Gastroesophageal sphincter (tissue), 4 donors: ENCODE measurements around the gene CELA2B. TPM values are rescaled to one million over a fixed set of nuclear protein-coding genes. Genes with fewer than 3 reads are reported as not detected.
"Not testable (repeated sequence)": the region's sequence is repeated elsewhere in the genome, so short reads cannot be mapped to it uniquely, and the experiment has no call there.

ENCODE experiments used
- ATAC-seq: fragments of 150-250 bp; one replicate; pipeline ENCODE4 v1.9.1; 2016; ENCODE audit warnings: mild to moderate bottlenecking, moderate library complexity
- H3K27ac ChIP-seq, 4 donors: fragments of 200-600 bp; sonication (generic) in 3 of 4; 1 replicate in 3 of 4; 2 replicates in 1 of 4; pipeline ENCODE4 v1.5.1; 2016 to 2019
- H3K27me3 ChIP-seq: fragments of 200-600 bp; sonication (generic); one replicate; pipeline ENCODE4 v1.5.1; 2019
- H3K36me3 ChIP-seq, 2 donors: fragments of 200-600 bp; sonication (generic); one replicate each; pipeline ENCODE4 v1.5.1; 2019; ENCODE audit warnings: control low read depth in 1 of 2
- H3K4me1 ChIP-seq, 3 donors: fragments of 200-600 bp; sonication (generic); 1 replicate in 2 of 3; 2 replicates in 1 of 3; pipeline ENCODE4 v1.5.1; 2016 to 2019; ENCODE audit warnings: control low read depth in 2 of 3
- H3K4me3 ChIP-seq, 2 donors: fragments of 200-600 bp; sonication (generic); one replicate each; pipeline ENCODE4 v1.5.1; 2019; ENCODE audit warnings: mild to moderate bottlenecking in 1 of 2, moderate library complexity in 1 of 2
- H3K9me3 ChIP-seq, 3 donors: fragments of 200-600 bp; sonication (generic); one replicate each; pipeline ENCODE4 v1.5.1; 2017 to 2019; ENCODE audit warnings: control low read depth in 2 of 3
- EP300 ChIP-seq: sonication (generic); formaldehyde crosslinking; IDR thresholded peaks from one replicate; pipeline ENCODE4 v1.6.1; 2017; ENCODE audit warnings: antibody characterized with exemption, mild to moderate bottlenecking
- POLR2A ChIP-seq, 2 donors: fragments of 450-650 bp; IDR thresholded peaks; one replicate each; pipeline ENCODE4 v1.6.1; 2017; ENCODE audit warnings: antibody characterized with exemption in 2 of 2, mild to moderate bottlenecking in 2 of 2, moderate library complexity in 1 of 2
- POLR2AphosphoS5 ChIP-seq: sonication (generic); formaldehyde crosslinking; IDR thresholded peaks from one replicate; pipeline ENCODE4 v1.6.1; 2017; ENCODE audit warnings: antibody characterized with exemption
- WGBS, 2 donors: methylation state at CpG; one replicate each; pipeline ENCODE4 v1.1.5; 2018; ENCODE audit warnings: low coverage in 1 of 2; 5-methylcytosine and 5-hydroxymethylcytosine counted together
- total RNA-seq, 4 donors: library from RNA; depleted of rRNA; stranded (reverse); fragments of >200 nt; gene quantifications; one replicate each; pipeline ENCODE4 v1.1.0, GENCODE V29; 2016
- TF ChIP-seq, protein P1 (sequence below), 4 experiments: fragments of 200-600 bp in 2 of 4; fragments of 450-650 bp in 2 of 4; sonication (generic) in 1 of 4; IDR thresholded peaks; one replicate each; pipeline ENCODE4 v1.5.1; 2017 to 2019; ENCODE audit warnings: antibody characterized with exemption in 4 of 4, mild to moderate bottlenecking in 2 of 4, moderate library complexity in 2 of 4

The CELA2B gene
- total RNA-seq: not detected

DNA sequence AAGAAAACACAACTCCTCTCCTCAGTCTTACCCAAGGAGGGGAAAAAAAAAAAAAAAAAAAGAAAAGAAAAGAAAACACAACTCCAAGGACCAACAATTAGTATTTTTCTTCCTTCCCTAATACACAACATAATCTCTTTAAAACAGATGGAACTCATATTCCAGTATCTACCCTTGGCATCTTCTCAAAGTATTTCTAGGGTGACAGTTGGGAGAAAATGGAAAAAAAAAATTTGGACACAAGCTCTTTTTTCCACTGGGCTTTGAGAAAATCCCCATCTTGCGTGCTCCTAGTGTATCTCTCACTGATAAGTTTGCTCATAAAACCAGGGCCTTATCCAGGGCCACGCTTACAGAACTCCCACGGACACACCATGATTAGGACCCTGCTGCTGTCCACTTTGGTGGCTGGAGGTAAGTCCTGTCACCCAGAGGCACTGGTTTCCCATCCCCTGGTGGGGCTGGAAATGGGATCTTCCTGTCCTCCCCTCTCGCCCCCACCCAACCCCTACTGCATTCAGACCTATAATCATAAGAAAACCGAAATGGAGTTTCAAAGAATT lies at the start of gene CELA2B:
Gene CELA2B, plus strand, starts transcription at position 353 of the 563 bp plus-strand sequence. Its CDS starts 22 bp downstream, at position 375.
- no peak for TF ChIP-seq EP300
- H3K27ac ChIP-seq: no peak within 1 kb of the TSS
- no peak within 1 kb of the TSS for H3K4me3 ChIP-seq
- no peaks in the 10 kb centered on the region for H3K27me3 ChIP-seq
- WGBS, 2 donors: 28 to 40% methylated on average over 2 to 5 of the region's 5 CpGs
- H3K4me1 ChIP-seq: no peaks in the 10 kb centered on the region
- ATAC-seq: no peak
- H3K9me3 ChIP-seq: no peaks in the 10 kb centered on the region
- H3K36me3 ChIP-seq: no peaks in the 10 kb centered on the region

DNA sequence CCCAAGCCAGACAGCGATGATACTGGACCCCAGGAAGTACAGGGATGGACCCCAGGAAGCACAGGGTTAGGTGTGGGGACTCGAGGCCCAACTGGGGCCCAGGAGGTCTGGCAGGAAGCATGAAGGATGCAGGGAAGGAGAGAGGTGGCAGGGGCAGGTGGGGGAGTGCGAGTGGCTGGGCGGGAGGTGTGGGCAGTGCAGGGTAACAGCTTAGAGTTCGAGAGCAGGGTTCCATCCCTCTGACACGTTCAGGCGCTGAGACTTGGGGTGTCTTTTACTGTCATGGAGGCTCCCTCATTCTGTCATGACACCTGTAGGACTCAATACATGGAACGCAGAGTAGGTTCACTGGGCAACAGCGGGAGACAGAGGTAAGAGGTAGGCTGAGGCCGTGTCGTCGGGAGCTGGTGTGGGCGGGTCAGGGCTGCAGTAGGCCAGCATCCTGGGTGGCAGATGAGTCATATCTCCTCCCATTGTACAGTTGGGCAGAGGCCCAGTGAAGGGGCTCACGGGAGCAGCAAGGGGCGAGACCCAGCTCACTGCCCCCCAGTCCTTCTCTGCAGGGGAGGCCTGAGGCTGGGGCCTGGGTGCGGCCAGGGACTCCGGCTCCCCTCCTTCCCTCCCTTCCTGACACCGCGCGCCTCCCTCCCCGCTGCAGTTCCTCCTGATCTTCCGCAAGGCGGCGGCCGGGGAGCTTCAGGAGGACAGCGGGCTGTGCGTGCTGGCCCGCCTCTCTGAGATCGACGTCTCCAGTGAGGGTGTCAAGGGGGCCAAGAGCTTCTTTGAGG lies 49.2 kb upstream of the CELA2B start:
- peaks cover 0 to 25% (median 5%) of the 10 kb centered on the region in 3 donors for H3K4me1 ChIP-seq
- TF ChIP-seq, protein P1, sequence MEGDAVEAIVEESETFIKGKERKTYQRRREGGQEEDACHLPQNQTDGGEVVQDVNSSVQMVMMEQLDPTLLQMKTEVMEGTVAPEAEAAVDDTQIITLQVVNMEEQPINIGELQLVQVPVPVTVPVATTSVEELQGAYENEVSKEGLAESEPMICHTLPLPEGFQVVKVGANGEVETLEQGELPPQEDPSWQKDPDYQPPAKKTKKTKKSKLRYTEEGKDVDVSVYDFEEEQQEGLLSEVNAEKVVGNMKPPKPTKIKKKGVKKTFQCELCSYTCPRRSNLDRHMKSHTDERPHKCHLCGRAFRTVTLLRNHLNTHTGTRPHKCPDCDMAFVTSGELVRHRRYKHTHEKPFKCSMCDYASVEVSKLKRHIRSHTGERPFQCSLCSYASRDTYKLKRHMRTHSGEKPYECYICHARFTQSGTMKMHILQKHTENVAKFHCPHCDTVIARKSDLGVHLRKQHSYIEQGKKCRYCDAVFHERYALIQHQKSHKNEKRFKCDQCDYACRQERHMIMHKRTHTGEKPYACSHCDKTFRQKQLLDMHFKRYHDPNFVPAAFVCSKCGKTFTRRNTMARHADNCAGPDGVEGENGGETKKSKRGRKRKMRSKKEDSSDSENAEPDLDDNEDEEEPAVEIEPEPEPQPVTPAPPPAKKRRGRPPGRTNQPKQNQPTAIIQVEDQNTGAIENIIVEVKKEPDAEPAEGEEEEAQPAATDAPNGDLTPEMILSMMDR (IDR thresholded peaks at IDR 0.05): peak in 3 of 4 experiments; percentile 61 to 72 (median 67)
- TF ChIP-seq POLR2AphosphoS5 (peak; percentile 3), EP300 (no peak), POLR2A (IDR thresholded peaks at IDR 0.05) (no peak)
- H3K36me3 ChIP-seq: peaks cover 0 to 45% of the 10 kb centered on the region in 2 donors
- H3K4me3 ChIP-seq: peak overlapping the region in 1 of 2 donors; percentile 34
- 70 to 80% methylated on average over 1 to 17 of the region's 30 CpGs for WGBS, 2 donors
- H3K27ac ChIP-seq: peak overlapping the region in 3 of 4 donors; percentile 53 to 78 (median 61)
- no peaks in the 10 kb centered on the region for H3K27me3 ChIP-seq
- no peaks in the 10 kb centered on the region for H3K9me3 ChIP-seq
- ATAC-seq: peak; percentile 70

DNA sequence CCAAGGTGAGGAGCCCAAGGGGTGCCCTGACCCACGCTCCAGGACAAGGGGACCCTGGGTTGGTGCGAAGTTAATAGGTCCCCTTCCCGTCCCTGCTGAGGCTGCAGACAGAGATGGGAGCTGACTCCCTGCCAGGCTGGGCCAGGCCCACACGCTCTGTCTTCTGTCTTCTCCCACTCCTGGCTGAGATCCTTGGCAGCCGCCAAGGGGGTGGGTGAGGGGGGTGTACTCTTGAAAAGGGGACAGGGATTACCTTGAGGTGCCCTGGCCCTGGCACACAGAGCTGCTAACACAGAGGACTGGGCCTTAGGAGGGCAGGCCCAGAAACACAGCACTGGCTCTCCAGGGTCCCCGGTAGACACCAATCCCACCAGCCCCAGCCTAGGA lies 48.6 kb upstream of the CELA2B start:
- peak; percentile 31 for ATAC-seq
- Histone ChIP-seq H3K4me3 (peak overlapping the region in 1 of 2 donors; percentile 34), H3K9me3 (no peaks in the 10 kb centered on the region), H3K36me3 (peaks cover 0 to 45% of the 10 kb centered on the region in 2 donors), H3K4me1 (peaks cover 0 to 24% (median 5%) of the 10 kb centered on the region in 3 donors), H3K27me3 (no peaks in the 10 kb centered on the region), H3K27ac (peak overlapping the region in 3 of 4 donors; percentile 53 to 78 (median 61))
- no CpG with 5 or more reads among the region's 6 CpGs for WGBS, 2 donors
- TF ChIP-seq POLR2AphosphoS5: no peak
- TF ChIP-seq POLR2A (IDR thresholded peaks at IDR 0.05): no peak
- TF ChIP-seq, protein P1 (IDR thresholded peaks at IDR 0.05): no peak
- no peak for TF ChIP-seq EP300

DNA sequence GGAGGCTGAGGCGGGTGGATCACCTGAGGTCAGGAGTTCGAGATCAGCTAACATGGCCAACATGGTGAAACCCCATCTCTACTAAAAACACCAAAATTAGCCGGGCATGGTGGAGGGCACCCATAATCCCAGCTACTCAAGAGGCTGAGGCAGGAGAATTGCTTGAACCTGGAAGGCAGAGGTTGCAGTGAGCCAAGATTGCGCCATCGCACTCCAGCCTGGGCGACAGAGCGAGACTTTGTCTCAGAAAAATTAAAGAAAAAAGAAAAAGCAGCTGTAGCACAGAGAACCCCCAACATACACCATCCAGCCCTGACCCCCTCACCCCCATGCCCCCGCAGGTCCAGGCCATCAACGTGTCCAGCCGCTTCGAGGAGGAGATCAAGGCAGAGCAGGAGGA lies 47.7 kb upstream of the CELA2B start:
- not testable (repeated sequence) for H3K4me3 ChIP-seq, H3K27ac ChIP-seq, H3K9me3 ChIP-seq, H3K27me3 ChIP-seq, ATAC-seq
- Histone ChIP-seq H3K36me3 (peaks cover 0 to 45% of the 10 kb centered on the region in 2 donors), H3K4me1 (peaks cover 0 to 24% (median 5%) of the 10 kb centered on the region in 3 donors)
- 90 to 94% methylated on average over 6 of the region's 11 CpGs for WGBS, 2 donors

DNA sequence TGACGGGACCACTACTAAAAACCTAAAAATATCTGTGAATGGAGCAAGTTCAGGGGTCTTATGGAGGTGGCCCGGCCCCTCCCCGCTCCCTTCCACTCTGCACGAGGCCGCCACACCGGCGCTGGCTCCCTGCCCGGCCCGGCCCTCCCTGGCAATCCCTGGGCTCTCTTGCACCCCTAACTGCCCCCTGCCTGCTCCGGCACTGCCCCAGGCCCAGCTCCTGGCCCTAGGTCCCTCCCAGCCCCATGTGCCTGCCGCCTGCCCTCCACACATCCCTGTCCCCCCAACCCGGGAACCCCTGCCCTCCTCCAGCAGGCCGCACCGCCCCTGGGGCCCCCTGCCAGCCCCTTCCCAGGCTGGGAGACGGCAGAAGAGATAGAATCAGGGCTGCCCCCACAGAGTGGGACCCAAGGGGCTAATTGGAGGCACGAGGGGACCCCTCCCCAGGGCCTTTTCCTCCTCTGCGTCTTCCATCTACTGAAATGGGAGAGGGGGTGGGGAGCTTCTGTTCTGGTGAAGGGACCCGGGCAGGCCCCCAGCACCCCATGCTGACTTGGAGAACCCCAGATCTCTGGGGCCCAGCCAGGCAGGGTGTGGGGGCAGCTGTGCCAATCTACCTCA lies 47.0 kb upstream of the CELA2B start:
- H3K9me3 ChIP-seq: no peaks in the 10 kb centered on the region
- H3K4me3 ChIP-seq: no peak overlapping the region
- no peaks in the 10 kb centered on the region for H3K27me3 ChIP-seq
- H3K4me1 ChIP-seq: peaks cover 0 to 24% (median 5%) of the 10 kb centered on the region in 3 donors
- WGBS, 2 donors: 67 to 88% methylated on average over 5 to 6 of the region's 18 CpGs
- ATAC-seq: no peak
- H3K36me3 ChIP-seq: peaks cover 0 to 45% of the 10 kb centered on the region in 2 donors
- TF ChIP-seq, protein P1 (IDR thresholded peaks at IDR 0.05): no peak
- TF ChIP-seq POLR2A (IDR thresholded peaks at IDR 0.05) (no peak), POLR2AphosphoS5 (no peak), EP300 (no peak)
- no peak overlapping the region for H3K27ac ChIP-seq
